H54 (cell line): ENCODE data around the gene DLX6.

ENCODE experiments used
- DNase-seq: peaks from one replicate; pipeline ENCODE4 v3.0.0; 2011; ENCODE audit warnings: low spot score, mixed read lengths; ENCODE audit not compliant: insufficient read length
- FAIRE-seq: peaks from 3 replicates; lab custom pipeline; 2011; peaks lifted over from hg19 to GRCh38; lab: Jason Lieb, UNC
- POLR2A ChIP-seq: IDR thresholded peaks from 2 replicates; pipeline ENCODE4 v1.6.1; 2011; ENCODE audit warnings: low read depth, mild to moderate bottlenecking, low read length

The DLX6 gene

DNA sequence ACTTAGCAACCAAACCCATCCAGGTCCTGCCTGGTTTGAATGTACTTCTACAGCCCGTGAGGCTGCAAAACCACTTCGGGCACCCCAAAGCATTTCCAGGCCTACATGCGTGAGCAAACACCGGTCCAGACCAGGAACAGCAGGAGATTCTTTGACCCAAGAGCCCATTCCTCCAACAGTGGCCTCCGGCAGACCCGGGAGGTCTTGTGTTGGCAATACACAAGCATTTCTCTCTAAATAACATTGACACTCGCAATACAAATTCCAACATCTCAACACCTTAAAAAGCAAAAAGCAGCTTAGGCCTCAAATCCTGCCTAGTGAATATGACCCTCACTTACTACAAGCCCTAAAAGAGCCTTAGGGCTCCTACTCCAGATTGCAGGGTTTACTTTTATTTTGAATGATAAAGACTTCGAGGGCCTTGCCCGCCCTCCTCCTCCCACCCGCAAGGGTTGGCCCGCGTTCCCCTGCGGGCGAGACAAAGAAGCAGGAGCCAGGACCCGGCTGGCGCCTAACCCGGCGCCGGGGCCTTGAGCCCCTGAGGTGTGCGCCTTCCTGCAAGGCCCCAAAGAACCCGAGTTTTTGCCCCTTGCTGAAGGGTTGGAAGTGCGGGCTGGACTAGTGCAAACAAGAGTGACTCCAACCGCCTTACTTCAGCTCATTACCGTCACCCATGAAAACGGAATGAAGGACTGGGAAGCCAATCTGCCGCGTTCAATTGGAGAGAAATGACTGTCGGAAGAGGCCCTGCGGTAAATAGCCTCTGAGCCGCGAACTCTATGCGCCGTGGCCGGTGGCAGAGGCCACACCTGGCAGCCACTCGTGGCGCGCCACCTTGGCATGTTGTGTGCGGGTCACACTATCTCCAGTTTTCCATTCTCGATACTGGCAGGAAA lies 3.4 kb upstream of the DLX6 start:
- no peak for TF ChIP-seq POLR2A
- FAIRE-seq: no peak
- no peak for DNase-seq

GRCh38 chr7:97002555-97003261 lies 2.6 kb upstream of the DLX6 start:
- FAIRE-seq: no peak
- DNase-seq: no peak

GRCh38 chr7:97003262-97004246 lies 1.8 kb upstream of the DLX6 start:
- DNase-seq (no peak), FAIRE-seq (no peak)
- TF ChIP-seq POLR2A: no peak

More at GRCh38 chr7:97002555-97003261, 2.6 kb upstream of the DLX6 start:
- TF ChIP-seq POLR2A: no peak

- FAIRE-seq: no peak
- no peak for TF ChIP-seq POLR2A
- DNase-seq: no peak
Observed at GRCh38 chr7:97004247-97005182, 838 bp upstream of the DLX6 start.

- TF ChIP-seq POLR2A: no peak
- FAIRE-seq (no peak), DNase-seq (no peak)
Observed at GRCh38 chr7:97006055-97006815, 882 bp downstream of the DLX6 start.

- FAIRE-seq (no peak), DNase-seq (no peak)
- TF ChIP-seq POLR2A: no peak
Observed at GRCh38 chr7:97006816-97007582, 1.6 kb downstream of the DLX6 start.

DNA sequence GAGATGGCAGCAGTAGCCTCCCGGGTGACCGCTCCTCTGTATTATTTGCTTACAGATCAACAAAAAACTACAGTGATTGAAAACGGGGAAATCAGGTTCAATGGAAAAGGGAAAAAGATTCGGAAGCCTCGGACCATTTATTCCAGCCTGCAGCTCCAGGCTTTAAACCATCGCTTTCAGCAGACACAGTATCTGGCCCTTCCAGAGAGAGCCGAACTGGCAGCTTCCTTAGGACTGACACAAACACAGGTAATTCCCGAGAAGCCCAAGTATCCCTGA lies 2.2 kb downstream of the DLX6 start:
- DNase-seq (no peak), FAIRE-seq (no peak)
- no peak for TF ChIP-seq POLR2A

- no peak for TF ChIP-seq POLR2A
- DNase-seq (no peak), FAIRE-seq (no peak)
Observed at GRCh38 chr7:97008275-97008917, 3.0 kb downstream of the DLX6 start.

- FAIRE-seq (no peak), DNase-seq (no peak)
- TF ChIP-seq POLR2A: no peak
Observed at GRCh38 chr7:97009753-97010732, 4.7 kb downstream of the DLX6 start.

GRCh38 chr7:97011104-97011503 lies 5.8 kb downstream of the DLX6 start:
- FAIRE-seq (no peak), DNase-seq (no peak)
- no peak for TF ChIP-seq POLR2A
